ENCODE measurements around the gene IFNA2. TPM values are rescaled to one million over a fixed set of nuclear protein-coding genes. Genes with fewer than 3 reads are reported as not detected.
"Not testable (repeated sequence)": the region's sequence is repeated elsewhere in the genome, so short reads cannot be mapped to it uniquely, and the experiment has no call there.

Gene IFNA2
- total RNA-seq, 1 donor from 2014 or later: not detected

GRCh38 chr9:21395778-21396717, 10.8 kb upstream of the IFNA2 start:
- ATAC-seq (peak; percentile 69), DNase-seq (peak; percentile 64)
- intact Hi-C loops (cut with micrococcal nuclease): loop anchor here (5.0 kb wide), 1 partner anchor 69 kb away; no protein-coding TSS in a partner anchor

- no peak for DNase-seq
- intact Hi-C loops (cut with micrococcal nuclease): no loop called here
- ATAC-seq: no peak
Measured at GRCh38 chr9:21392270-21392669, 7.1 kb upstream of the IFNA2 start.

GRCh38 chr9:21383627-21384026, 1.6 kb downstream of the IFNA2 start:
- intact Hi-C loops (cut with micrococcal nuclease): no loop called here
- ATAC-seq (no peak), DNase-seq (no peak)

GRCh38 chr9:21381448-21382339, 3.5 kb downstream of the IFNA2 start:
- intact Hi-C loops (cut with micrococcal nuclease): no loop called here
- DNase-seq: no peak
- ATAC-seq: no peak

- intact Hi-C loops (cut with micrococcal nuclease); DNase-seq; ATAC-seq: not testable (repeated sequence)
Measured at GRCh38 chr9:21371467-21371866, 13.7 kb downstream of the IFNA2 start.

GRCh38 chr9:21367957-21368356, 17.2 kb downstream of the IFNA2 start, which contains the start of gene IFNA13:
Gene IFNA13 (minus strand): TSS chr9:21368057. CDS start chr9:21368010, 47 bp downstream.
- DNase-seq (no peak), ATAC-seq (no peak)
- intact Hi-C loops (cut with micrococcal nuclease): no loop called here

GRCh38 chr9:21367169-21367568, 18.0 kb downstream of the IFNA2 start:
- DNase-seq; intact Hi-C loops (cut with micrococcal nuclease); ATAC-seq: not testable (repeated sequence)

- no peak for DNase-seq
- no peak for ATAC-seq
- intact Hi-C loops (cut with micrococcal nuclease): no loop called here
Measured at GRCh38 chr9:21362287-21362686, 22.9 kb downstream of the IFNA2 start.

GRCh38 chr9:21357479-21358460, 27.4 kb downstream of the IFNA2 start:
- ATAC-seq (no peak), DNase-seq (no peak)
- intact Hi-C loops (cut with micrococcal nuclease): no loop called here

- intact Hi-C loops (cut with micrococcal nuclease): no loop called here
- ATAC-seq (no peak), DNase-seq (no peak)
Measured at GRCh38 chr9:21350787-21351186, 34.4 kb downstream of the IFNA2 start, which contains the start of gene IFNA6. Gene IFNA6 (minus strand): TSS chr9:21350887. CDS start chr9:21350887, 0 bp downstream.

- DNase-seq (no peak), ATAC-seq (no peak)
- intact Hi-C loops (cut with micrococcal nuclease): no loop called here
Measured at GRCh38 chr9:21348430-21348970, 36.7 kb downstream of the IFNA2 start.

GRCh38 chr9:21340735-21341134, 44.5 kb downstream of the IFNA2 start:
- intact Hi-C loops (cut with micrococcal nuclease): no loop called here
- no peak for DNase-seq
- ATAC-seq: no peak

- intact Hi-C loops (cut with micrococcal nuclease): no loop called here
- no peak for ATAC-seq
- no peak for DNase-seq
Measured at GRCh38 chr9:21336457-21336856, 48.7 kb downstream of the IFNA2 start.

- ATAC-seq (peak; percentile 100), DNase-seq (peak; percentile 96)
- intact Hi-C loops (cut with micrococcal nuclease): no loop called here
Measured at GRCh38 chr9:21334701-21335632, 50.2 kb downstream of the IFNA2 start, which contains the start of gene KLHL9. Gene KLHL9 (minus strand): TSS chr9:21335404. CDS start chr9:21334859, 545 bp downstream.
